ENCODE results near the gene KRT83. TPM values are rescaled to one million over a fixed set of nuclear protein-coding genes. Genes with fewer than 3 reads are reported as not detected.
"Not testable (repeated sequence)": the region's sequence is repeated elsewhere in the genome, so short reads cannot be mapped to it uniquely, and the experiment has no call there.

KRT83 gene
- polyA plus RNA-seq, 1 experiment, result 0.07 TPM

- Histone ChIP-seq H3K36me3 (ENCODE audit: control insufficient read depth, insufficient read depth, low read length) (no peaks in the 10 kb centered on the region), H3K4me3 (ENCODE audit: low read depth, low read length) (no peak overlapping the region), H3K27me3 (ENCODE audit: control insufficient read depth, insufficient read depth, low read length) (peaks cover 1% of the 10 kb centered on the region; the same call in 1 of the 2 replicates)
- no peak for DNase-seq (ENCODE audit: low read depth)
- ChIA-PET CTCF (interaction anchor here (1.3 to 2.2 kb wide), 2 partner anchors 12 to 18 kb away, joined by 3 to 7 read pairs; no protein-coding TSS in a partner anchor), POLR2A (no interaction called here)
- TF ChIP-seq CTCF (IDR thresholded peaks at IDR 0.05; ENCODE audit: insufficient read depth, low read depth, low read length), result no peak
Observed at GRCh38 chr12:52296572-52297215, 24.5 kb downstream of the KRT83 start.

- Histone ChIP-seq H3K4me3 (ENCODE audit: low read depth, low read length) (no peak overlapping the region), H3K36me3 (ENCODE audit: control insufficient read depth, insufficient read depth, low read length) (no peaks in the 10 kb centered on the region), H3K27me3 (ENCODE audit: control insufficient read depth, insufficient read depth, low read length) (peaks cover 1% of the 10 kb centered on the region; the same call in 1 of the 2 replicates)
- ChIA-PET CTCF (interaction anchor here (0.5 to 2.9 kb wide), 10 partner anchors 9 to 589 kb away, joined by 3 to 16 read pairs (median 4); no protein-coding TSS in a partner anchor), POLR2A (no interaction called here)
- no peak for TF ChIP-seq CTCF (IDR thresholded peaks at IDR 0.05; ENCODE audit: insufficient read depth, low read depth, low read length)
- no peak for DNase-seq (ENCODE audit: low read depth)
Observed at GRCh38 chr12:52295663-52296062, 25.5 kb downstream of the KRT83 start.

GRCh38 chr12:52294803-52295202 lies 26.4 kb downstream of the KRT83 start:
- POLR2A ChIA-PET, result no interaction called here

GRCh38 chr12:52293926-52294325 lies 27.3 kb downstream of the KRT83 start:
- Histone ChIP-seq H3K4me3 (ENCODE audit: low read depth, low read length) (no peak overlapping the region), H3K36me3 (ENCODE audit: control insufficient read depth, insufficient read depth, low read length) (no peaks in the 10 kb centered on the region), H3K27me3 (ENCODE audit: control insufficient read depth, insufficient read depth, low read length) (peaks cover 1% of the 10 kb centered on the region; the same call in 1 of the 2 replicates)
- ChIA-PET CTCF (interaction anchor here (2.9 kb wide), 1 partner anchor 33 kb away, joined by 16 read pairs; no protein-coding TSS in a partner anchor), POLR2A (no interaction called here)
- no peak for DNase-seq (ENCODE audit: low read depth)
- TF ChIP-seq CTCF (IDR thresholded peaks at IDR 0.05; ENCODE audit: insufficient read depth, low read depth, low read length), result no peak

More at GRCh38 chr12:52294803-52295202, 26.4 kb downstream of the KRT83 start:
- Histone ChIP-seq H3K4me3 (ENCODE audit: low read depth, low read length) (no peak overlapping the region), H3K27me3 (ENCODE audit: control insufficient read depth, insufficient read depth, low read length) (peaks cover 1% of the 10 kb centered on the region; the same call in 1 of the 2 replicates), H3K36me3 (ENCODE audit: control insufficient read depth, insufficient read depth, low read length) (no peaks in the 10 kb centered on the region)
- TF ChIP-seq CTCF (IDR thresholded peaks at IDR 0.05; ENCODE audit: insufficient read depth, low read depth, low read length), result no peak
- CTCF ChIA-PET, result interaction anchor here (0.8 to 2.9 kb wide), 8 partner anchors 10 to 590 kb away, joined by 3 to 16 read pairs (median 4); no protein-coding TSS in a partner anchor
- DNase-seq (ENCODE audit: low read depth), result no peak

GRCh38 chr12:52291267-52291935 lies 29.8 kb downstream of the KRT83 start, which contains the start of gene KRT81:
Gene KRT81 (minus strand): TSS chr12:52291534. CDS start chr12:52291465, 69 bp downstream.
- POLR2A ChIA-PET, result no interaction called here
- TF ChIP-seq CTCF (IDR thresholded peaks at IDR 0.05; ENCODE audit: insufficient read depth, low read depth, low read length), result no peak
- CTCF ChIA-PET, result interaction anchor here (1.0 to 1.8 kb wide), 2 partner anchors 12 to 35 kb away, joined by 3 to 6 read pairs; no protein-coding TSS in a partner anchor
- DNase-seq (ENCODE audit: low read depth), result no peak
- no peaks in the 10 kb centered on the region for H3K27me3 ChIP-seq (ENCODE audit: control insufficient read depth, insufficient read depth, low read length)
- no peak within 1 kb of the TSS for H3K4me3 ChIP-seq (ENCODE audit: low read depth, low read length)
- H3K36me3 ChIP-seq (ENCODE audit: control insufficient read depth, insufficient read depth, low read length), result no peaks in the 10 kb centered on the region

- CTCF ChIA-PET; H3K4me3 ChIP-seq (ENCODE audit: low read depth, low read length); POLR2A ChIA-PET; H3K27me3 ChIP-seq (ENCODE audit: control insufficient read depth, insufficient read depth, low read length); DNase-seq (ENCODE audit: low read depth); H3K36me3 ChIP-seq (ENCODE audit: control insufficient read depth, insufficient read depth, low read length): not testable (repeated sequence)
Observed at GRCh38 chr12:52290483-52291134, 30.6 kb downstream of the KRT83 start.

Measured in BJ (cell line).